Rectal smooth muscle tissue (tissue), 1 donor: Measurements from ENCODE around the gene FMN1.

Source experiments
- H3K27ac ChIP-seq: one replicate; pipeline ENCODE4 v1.7.0; 2013; ENCODE audit warnings: low read depth, low read length, inconsistent platforms
- H3K27me3 ChIP-seq: one replicate; pipeline ENCODE4 v1.7.0; 2013; ENCODE audit warnings: low read length; ENCODE audit not compliant: control insufficient read depth, insufficient read depth
- H3K36me3 ChIP-seq: one replicate; pipeline ENCODE4 v1.7.0; 2013; ENCODE audit warnings: low read length; ENCODE audit not compliant: control insufficient read depth, insufficient read depth
- H3K4me1 ChIP-seq: one replicate; pipeline ENCODE4 v1.7.0; 2013; ENCODE audit warnings: low read length; ENCODE audit not compliant: control insufficient read depth, insufficient read depth
- H3K4me3 ChIP-seq: one replicate; pipeline ENCODE4 v1.7.0; 2013; ENCODE audit warnings: low read length
- H3K9ac ChIP-seq: one replicate; pipeline ENCODE4 v1.7.0; 2013; ENCODE audit warnings: low read length

The FMN1 gene

DNA sequence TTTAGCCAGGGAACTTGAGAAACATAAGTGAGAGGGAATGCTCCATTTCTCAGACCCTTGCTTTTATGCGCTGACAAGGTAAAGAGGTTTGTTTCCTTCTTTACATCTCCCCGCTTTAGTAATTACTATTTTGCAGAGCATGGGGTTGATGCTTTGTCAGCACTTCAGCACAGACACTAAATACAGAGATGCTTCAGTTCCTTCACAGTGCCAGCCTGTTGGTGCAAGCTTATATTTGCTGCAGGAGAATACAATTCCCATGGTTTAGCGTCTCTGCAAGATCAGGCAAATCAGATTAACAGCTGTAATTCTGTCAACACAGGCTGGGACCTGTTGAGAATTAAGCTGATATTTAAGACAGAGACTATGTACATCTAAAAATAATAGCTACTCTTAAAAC is 2.9 kb downstream of the FMN1 start:
- H3K27ac ChIP-seq: no peak overlapping the region
- no peak overlapping the region for H3K4me3 ChIP-seq
- H3K4me1 ChIP-seq: no peaks in the 10 kb centered on the region
- no peaks in the 10 kb centered on the region for H3K27me3 ChIP-seq
- H3K9ac ChIP-seq: no peak overlapping the region
- no peaks in the 10 kb centered on the region for H3K36me3 ChIP-seq

DNA sequence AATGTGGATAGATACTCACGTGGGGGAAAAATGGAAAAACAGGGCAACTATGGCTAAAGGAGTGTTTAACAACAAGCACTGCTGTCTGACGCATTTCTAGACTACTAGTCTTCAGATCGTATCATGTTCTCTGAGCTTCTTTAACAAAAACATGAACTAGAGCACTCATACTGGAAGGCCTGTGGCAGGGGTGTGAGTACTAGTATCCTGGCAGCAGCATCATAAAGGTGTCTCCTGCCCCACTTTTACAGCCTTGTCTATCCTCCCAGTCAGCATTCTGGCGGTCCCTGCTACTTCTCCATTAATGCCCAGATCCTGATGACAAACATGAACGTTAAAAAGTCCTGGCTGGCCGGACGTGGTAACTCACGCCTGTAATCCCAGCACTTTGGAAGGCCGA is 4.0 kb downstream of the FMN1 start:
- H3K27ac ChIP-seq: no peak overlapping the region

DNA sequence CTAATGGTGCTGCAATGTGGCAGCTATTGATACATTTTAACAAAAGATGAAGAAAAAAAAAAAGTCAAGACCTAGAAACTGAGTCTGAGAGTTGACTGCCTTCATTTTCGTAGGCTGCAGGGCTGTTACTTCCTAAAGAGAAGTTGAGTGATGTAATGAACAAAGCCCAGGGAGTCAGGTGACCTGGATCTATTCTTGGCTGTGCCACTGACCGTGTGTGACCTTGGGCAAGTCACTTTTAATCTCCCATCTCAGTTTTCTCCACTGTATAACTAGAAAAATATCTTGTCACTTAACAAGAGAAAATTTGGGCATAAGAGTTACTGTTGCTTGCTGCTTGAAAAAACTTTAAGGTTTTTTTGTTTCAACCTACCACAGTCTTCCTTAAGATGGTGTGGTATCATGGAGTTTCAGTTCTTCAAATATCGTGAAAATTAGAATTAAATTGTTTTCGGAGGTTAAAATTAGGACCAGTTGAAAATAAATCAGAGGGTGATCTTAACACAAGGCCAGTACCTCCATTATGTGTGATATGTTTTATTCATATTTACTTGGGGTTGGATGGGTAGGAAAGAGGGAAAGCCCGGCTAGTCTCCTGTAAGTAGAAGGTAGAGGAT is 5.8 kb downstream of the FMN1 start:
- Histone ChIP-seq H3K9ac (no peak overlapping the region), H3K36me3 (no peaks in the 10 kb centered on the region), H3K27me3 (no peaks in the 10 kb centered on the region), H3K27ac (no peak overlapping the region), H3K4me3 (no peak overlapping the region), H3K4me1 (no peaks in the 10 kb centered on the region)

More for the DNA sequence above, 4.0 kb downstream of the FMN1 start:
- no peak overlapping the region for H3K9ac ChIP-seq
- no peak overlapping the region for H3K4me3 ChIP-seq
- H3K36me3 ChIP-seq: no peaks in the 10 kb centered on the region
- no peaks in the 10 kb centered on the region for H3K27me3 ChIP-seq
- H3K4me1 ChIP-seq: no peaks in the 10 kb centered on the region

DNA sequence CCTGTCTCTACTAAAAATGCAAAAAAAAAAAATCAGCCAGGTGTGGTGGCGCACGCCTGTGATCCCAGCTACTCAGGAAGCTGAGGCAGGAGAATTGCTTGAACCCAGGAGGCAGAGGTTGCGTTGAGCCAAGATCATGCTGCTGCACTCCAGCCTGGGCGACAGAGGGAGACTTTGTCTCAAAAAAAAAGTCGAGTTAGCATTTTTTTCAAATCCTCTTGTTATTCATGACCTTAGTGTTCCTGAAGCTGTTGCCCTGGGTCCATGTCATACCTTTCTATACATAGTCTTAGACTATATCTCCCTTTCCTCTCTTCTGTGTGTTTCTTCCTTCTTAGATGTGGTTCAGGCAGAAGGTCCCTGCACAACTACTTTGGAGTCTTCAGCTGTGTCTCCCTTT is 6.4 kb downstream of the FMN1 start:
- H3K9ac ChIP-seq: no peak overlapping the region
- no peaks in the 10 kb centered on the region for H3K36me3 ChIP-seq
- H3K4me1 ChIP-seq: no peaks in the 10 kb centered on the region
- H3K27me3 ChIP-seq: no peaks in the 10 kb centered on the region
- no peak overlapping the region for H3K27ac ChIP-seq
- no peak overlapping the region for H3K4me3 ChIP-seq

DNA sequence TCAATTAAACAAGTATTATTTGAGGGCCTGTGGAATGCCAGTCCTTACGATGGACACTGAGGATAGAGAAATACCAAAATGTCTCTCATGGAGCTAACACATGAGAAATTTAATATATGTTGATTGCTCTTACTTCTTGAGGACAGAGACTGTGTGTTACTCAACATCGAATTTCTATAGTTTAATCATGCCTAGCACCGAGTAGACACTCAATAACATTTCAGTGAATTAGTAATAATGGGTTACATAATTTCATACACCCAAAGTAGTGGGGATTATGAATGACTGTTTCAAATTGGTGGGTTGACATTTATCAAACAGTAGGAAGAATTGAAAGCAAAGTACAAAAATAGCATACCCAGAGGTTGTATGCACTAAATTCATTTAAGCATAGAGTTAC is 11.2 kb downstream of the FMN1 start:
- Histone ChIP-seq H3K27ac (no peak overlapping the region), H3K36me3 (no peaks in the 10 kb centered on the region), H3K4me3 (no peak overlapping the region), H3K9ac (no peak overlapping the region), H3K27me3 (no peaks in the 10 kb centered on the region), H3K4me1 (no peaks in the 10 kb centered on the region)

DNA sequence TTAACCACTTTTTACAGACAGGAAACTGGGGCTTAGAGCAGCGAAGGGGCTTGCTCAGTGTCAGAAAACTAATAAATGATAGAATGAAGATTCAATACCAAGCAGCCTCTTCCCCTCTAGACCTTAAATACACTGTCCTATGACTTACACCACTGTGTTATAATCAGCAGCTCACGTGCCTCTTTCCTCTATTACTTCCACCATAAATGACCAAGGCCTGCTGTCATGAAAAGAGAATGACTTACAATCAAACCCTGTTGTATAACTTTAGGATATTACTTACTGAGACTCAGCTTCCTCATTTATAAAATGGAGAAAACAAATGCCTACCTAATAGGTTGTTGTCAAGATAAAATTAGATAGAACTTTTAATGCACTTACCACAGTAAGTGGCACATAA is 11.6 kb downstream of the FMN1 start:
- Histone ChIP-seq H3K27me3 (no peaks in the 10 kb centered on the region), H3K4me3 (no peak overlapping the region), H3K36me3 (no peaks in the 10 kb centered on the region), H3K27ac (no peak overlapping the region), H3K9ac (no peak overlapping the region), H3K4me1 (no peaks in the 10 kb centered on the region)

DNA sequence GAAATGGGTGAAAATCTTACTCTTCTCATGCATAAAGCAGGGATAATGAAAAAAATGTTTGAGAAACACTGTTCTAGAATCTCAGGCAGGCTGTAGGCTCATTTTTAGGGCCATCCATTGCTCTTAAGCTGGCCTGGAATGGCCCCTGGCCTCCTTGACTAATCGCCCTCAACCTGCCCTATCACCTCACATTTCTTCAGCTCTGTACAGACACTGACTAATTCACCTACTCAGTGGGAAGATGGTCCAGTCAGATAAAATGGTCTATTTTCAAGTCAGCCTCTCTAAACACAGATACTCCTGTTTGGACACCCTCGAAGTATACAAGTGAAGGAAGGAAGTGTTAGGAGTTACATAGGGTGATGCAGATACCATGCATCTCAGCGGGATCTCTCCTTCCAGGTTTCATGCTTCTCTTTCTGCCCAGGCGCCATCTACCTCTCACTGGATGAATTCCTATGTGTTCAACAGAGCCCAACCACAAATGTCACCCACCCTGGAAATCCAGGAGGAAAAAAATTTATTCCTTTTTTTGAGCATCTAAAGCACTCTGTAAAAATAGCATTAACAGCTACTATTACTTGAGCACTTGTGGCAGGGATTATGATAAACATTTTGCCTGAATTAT is 12.1 kb downstream of the FMN1 start:
- Histone ChIP-seq H3K36me3 (no peaks in the 10 kb centered on the region), H3K27ac (no peak overlapping the region)

DNA sequence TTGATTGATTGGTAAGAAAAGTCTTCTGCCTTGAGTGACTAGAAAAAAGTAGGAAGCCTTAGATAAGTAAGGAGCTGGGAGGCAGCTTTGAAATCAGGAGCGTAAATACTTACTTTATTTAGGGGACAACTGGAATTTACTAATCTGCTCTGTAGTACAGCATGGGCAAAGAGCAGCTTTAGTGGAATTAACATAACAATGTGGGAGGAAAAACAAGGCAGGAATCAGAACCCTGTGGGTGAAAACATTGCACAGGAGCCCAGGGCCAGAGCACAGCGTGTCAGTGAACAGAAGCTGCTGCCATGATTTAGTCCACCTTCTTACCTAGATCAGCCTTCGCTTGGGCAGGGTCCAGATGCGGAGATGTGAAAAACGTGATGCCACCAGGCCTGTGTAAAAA is 14.6 kb downstream of the FMN1 start:
- Histone ChIP-seq H3K27ac (no peak overlapping the region), H3K36me3 (no peaks in the 10 kb centered on the region), H3K9ac (no peak overlapping the region), H3K4me3 (no peak overlapping the region), H3K27me3 (no peaks in the 10 kb centered on the region), H3K4me1 (no peaks in the 10 kb centered on the region)

More for the DNA sequence above, 12.1 kb downstream of the FMN1 start:
- H3K27me3 ChIP-seq: no peaks in the 10 kb centered on the region
- H3K9ac ChIP-seq: no peak overlapping the region
- no peaks in the 10 kb centered on the region for H3K4me1 ChIP-seq
- H3K4me3 ChIP-seq: no peak overlapping the region

DNA sequence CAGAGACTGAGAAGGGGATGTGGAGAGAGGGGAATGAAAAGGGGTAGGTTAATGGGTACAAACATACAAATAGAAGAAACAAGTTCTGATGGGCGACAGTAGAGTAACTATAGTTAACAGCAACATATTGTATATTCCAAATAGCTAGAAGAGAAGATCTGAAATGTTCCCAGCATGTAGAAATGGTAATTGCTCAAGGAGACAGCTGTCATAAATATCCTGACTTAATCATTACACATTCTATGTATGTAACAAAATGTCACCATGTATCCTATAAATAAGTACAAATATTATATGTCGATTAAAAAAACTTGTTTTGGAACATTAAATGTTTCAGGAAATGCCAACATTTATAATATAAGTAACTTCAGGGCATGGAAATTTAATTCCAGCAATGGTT is 23.3 kb downstream of the FMN1 start:
- Histone ChIP-seq H3K27ac (no peak overlapping the region), H3K36me3 (no peaks in the 10 kb centered on the region), H3K9ac (no peak overlapping the region), H3K4me3 (no peak overlapping the region), H3K4me1 (no peaks in the 10 kb centered on the region), H3K27me3 (no peaks in the 10 kb centered on the region)

DNA sequence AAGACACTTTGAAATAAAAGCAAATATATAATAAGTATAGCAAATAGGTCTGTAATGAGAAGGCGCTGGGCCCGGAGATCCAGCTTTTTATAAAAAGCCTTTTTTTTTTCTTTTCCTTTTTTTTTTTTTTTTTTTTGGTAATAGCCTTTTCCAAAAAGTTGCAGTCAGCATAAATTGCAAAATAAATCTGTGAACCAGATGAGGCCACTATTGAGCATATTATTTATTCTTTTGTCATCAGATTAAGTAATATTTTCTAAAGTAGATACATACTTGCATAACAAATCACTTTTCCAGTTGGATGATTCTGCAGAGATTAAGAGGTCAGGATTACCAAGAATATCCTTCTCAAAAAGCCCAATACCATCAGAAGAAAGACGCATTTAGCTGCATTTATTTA is 24.9 kb downstream of the FMN1 start:
- Histone ChIP-seq H3K4me3 (no peak overlapping the region), H3K4me1 (no peaks in the 10 kb centered on the region), H3K9ac (no peak overlapping the region), H3K36me3 (no peaks in the 10 kb centered on the region), H3K27me3 (no peaks in the 10 kb centered on the region), H3K27ac (no peak overlapping the region)

DNA sequence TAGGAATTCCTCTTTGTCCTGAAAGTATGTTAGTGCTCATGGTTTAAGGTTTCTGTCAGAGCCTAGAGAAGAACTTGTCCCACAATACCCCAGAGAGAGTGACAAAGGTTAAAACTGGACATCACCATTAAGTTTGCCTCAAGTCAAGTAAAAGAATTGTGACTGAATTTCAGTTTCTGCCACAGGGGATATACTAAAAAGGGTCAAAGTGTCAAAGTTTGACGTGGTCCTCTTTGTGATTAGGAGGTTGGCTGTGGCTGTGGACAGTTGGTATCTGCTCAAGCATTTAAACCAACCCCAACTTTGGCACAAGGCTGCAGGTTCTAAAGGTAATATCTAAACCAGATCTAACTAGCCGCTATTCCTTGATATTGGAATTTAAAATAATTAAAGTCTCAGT is 26.1 kb downstream of the FMN1 start:
- Histone ChIP-seq H3K27me3 (no peaks in the 10 kb centered on the region), H3K27ac (no peak overlapping the region), H3K36me3 (no peaks in the 10 kb centered on the region), H3K4me3 (no peak overlapping the region), H3K9ac (no peak overlapping the region), H3K4me1 (no peaks in the 10 kb centered on the region)

DNA sequence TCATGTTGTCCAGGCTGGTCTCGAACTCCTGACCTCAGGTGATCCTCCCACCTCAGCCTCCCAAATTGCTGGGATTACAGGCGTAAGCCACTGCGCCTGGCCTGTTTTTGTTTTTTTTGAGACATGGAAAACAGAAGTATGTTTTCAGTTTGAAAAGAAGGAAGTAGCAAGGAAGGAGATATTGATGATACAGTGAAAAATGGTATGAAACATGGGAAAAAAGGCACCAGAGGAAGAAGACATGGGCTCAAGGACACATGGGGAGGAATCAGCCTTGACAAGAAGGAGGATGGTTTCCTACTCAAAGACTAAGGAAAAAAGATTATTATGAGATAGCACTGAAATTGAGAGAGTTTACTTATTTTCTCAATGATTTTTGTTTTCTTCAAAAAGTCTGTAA is 30.7 kb downstream of the FMN1 start:
- Histone ChIP-seq H3K4me3 (no peak overlapping the region), H3K36me3 (no peaks in the 10 kb centered on the region), H3K27ac (no peak overlapping the region), H3K4me1 (peaks cover 6% of the 10 kb centered on the region), H3K9ac (no peak overlapping the region), H3K27me3 (no peaks in the 10 kb centered on the region)

DNA sequence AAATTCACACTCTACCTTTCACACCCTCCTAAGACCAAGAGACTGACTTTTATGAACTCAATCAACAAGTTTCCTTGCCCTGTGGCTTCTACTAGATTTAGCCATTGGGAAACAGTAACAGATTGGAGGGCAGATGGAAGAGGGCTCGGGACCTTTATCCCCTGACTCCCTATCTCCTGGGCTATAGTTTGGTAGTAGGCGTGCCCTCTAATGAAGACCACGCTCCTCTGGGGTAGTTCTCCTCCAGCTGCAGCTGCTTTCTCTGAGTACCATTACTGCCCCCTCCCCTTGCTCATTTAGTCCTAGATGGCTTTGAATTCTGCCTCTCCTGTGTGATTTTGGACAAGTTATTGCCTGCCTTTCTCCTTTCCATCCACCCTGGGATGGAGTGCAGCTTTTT is 33.3 kb downstream of the FMN1 start:
- no peaks in the 10 kb centered on the region for H3K36me3 ChIP-seq
- no peak overlapping the region for H3K9ac ChIP-seq
- no peak overlapping the region for H3K4me3 ChIP-seq
- no peaks in the 10 kb centered on the region for H3K27me3 ChIP-seq
- peaks cover 6% of the 10 kb centered on the region for H3K4me1 ChIP-seq
- peak overlapping the region; percentile 48 for H3K27ac ChIP-seq
